Stomach smooth muscle (tissue), 2 donors: Measurements from ENCODE around the gene SPACA4.
"Not testable (repeated sequence)": the region's sequence is repeated elsewhere in the genome, so short reads cannot be mapped to it uniquely, and the experiment has no call there.

Experiments used
- H3K27ac ChIP-seq: one replicate; pipeline ENCODE4 v1.7.0; 2013; ENCODE audit warnings: mild to moderate bottlenecking, low read length, inconsistent platforms
- H3K27me3 ChIP-seq, 2 donors: one replicate each; pipeline ENCODE4 v1.7.0; 2013; ENCODE audit warnings: low read length in 2 of 2; ENCODE audit not compliant: insufficient read depth in 2 of 2, control insufficient read depth in 1 of 2
- H3K36me3 ChIP-seq, 2 donors: one replicate each; pipeline ENCODE4 v1.7.0; 2013; ENCODE audit warnings: low read length in 2 of 2; ENCODE audit not compliant: control insufficient read depth in 2 of 2, insufficient read depth in 2 of 2
- H3K4me1 ChIP-seq: one replicate; pipeline ENCODE4 v1.7.0; 2013; ENCODE audit warnings: low read length; ENCODE audit not compliant: control insufficient read depth, insufficient read depth
- H3K4me3 ChIP-seq, 2 donors: one replicate each; pipeline ENCODE4 v1.7.0; 2013; ENCODE audit warnings: low read length in 2 of 2
- H3K9ac ChIP-seq, 2 donors: one replicate each; pipeline ENCODE4 v1.7.0; 2013; ENCODE audit warnings: low read length in 2 of 2, mild to moderate bottlenecking in 1 of 2
- H3K9me3 ChIP-seq, 2 donors: one replicate each; pipeline ENCODE4 v1.7.0; 2013; ENCODE audit warnings: low read length in 2 of 2; ENCODE audit not compliant: control insufficient read depth in 2 of 2
- donor health status: healthy.
- donor health status: Pancreatic carcinoma.

The SPACA4 gene

DNA sequence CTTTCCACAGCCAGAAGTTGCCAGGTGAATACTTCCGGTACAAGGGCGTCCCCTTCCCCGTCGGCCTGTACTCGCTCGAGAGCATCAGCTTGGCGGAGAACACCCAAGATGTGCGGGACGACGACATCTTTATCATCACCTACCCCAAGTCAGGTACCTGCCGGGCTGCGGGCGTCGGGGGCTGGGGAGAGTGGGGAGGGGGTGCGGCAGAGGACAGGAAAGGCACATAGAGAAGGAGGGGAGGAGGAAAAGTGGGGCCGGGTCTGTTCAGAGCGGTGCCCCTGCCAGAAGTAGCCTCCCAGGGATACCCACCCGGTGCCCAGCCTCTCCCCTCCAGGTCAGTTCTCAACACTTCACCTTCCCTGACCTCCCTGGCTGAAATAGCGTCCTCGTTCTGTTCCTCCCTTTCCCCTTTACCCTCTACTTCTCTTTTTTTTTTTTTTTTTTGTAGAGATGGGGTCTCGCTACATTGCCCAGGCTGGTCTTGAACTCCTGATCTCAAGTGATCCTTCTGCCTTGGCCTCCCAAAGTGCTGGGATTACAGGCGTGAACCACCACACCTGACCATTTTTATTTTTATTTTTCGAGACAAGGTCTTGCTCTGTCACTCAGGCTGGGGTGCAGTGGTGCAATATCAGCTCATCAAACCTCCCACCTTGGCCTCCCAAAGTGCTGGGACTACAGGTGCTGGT, 30.5 kb upstream of the SPACA4 start:
- no peaks in the 10 kb centered on the region for H3K9me3 ChIP-seq
- no peaks in the 10 kb centered on the region for H3K27me3 ChIP-seq
- H3K9ac ChIP-seq: no peak overlapping the region
- no peak overlapping the region for H3K4me3 ChIP-seq
- H3K27ac ChIP-seq: no peak overlapping the region
- H3K36me3 ChIP-seq: no peaks in the 10 kb centered on the region
- H3K4me1 ChIP-seq: peaks cover 5% of the 10 kb centered on the region

- not testable (repeated sequence) for H3K27me3 ChIP-seq, H3K36me3 ChIP-seq, H3K4me1 ChIP-seq, H3K4me3 ChIP-seq, H3K9ac ChIP-seq, H3K9me3 ChIP-seq, H3K27ac ChIP-seq
These were observed 28.6 kb upstream of the SPACA4 start for GRCh38 chr19:48577908-48578307.

GRCh38 chr19:48578891-48579290, 27.7 kb upstream of the SPACA4 start:
- Histone ChIP-seq H3K27me3 (no peaks in the 10 kb centered on the region), H3K9ac (no peak overlapping the region), H3K9me3 (no peaks in the 10 kb centered on the region), H3K4me3 (no peak overlapping the region), H3K36me3 (no peaks in the 10 kb centered on the region), H3K4me1 (peaks cover 5% of the 10 kb centered on the region), H3K27ac (no peak overlapping the region)

- Histone ChIP-seq H3K9me3 (no peaks in the 10 kb centered on the region), H3K27me3 (peaks cover 0 to 4% of the 10 kb centered on the region in 2 donors), H3K36me3 (no peaks in the 10 kb centered on the region), H3K4me1 (peaks cover 4% of the 10 kb centered on the region), H3K4me3 (no peak overlapping the region), H3K9ac (no peak overlapping the region), H3K27ac (no peak overlapping the region)
These were observed 24.4 kb upstream of the SPACA4 start for GRCh38 chr19:48582168-48582567.

GRCh38 chr19:48587387-48587786, 19.2 kb upstream of the SPACA4 start:
- Histone ChIP-seq H3K4me3 (no peak overlapping the region), H3K27ac (no peak overlapping the region), H3K9ac (no peak overlapping the region), H3K4me1 (peaks cover 11% of the 10 kb centered on the region), H3K36me3 (no peaks in the 10 kb centered on the region), H3K27me3 (peaks cover 0 to 4% of the 10 kb centered on the region in 2 donors), H3K9me3 (no peaks in the 10 kb centered on the region)

GRCh38 chr19:48588670-48589401, 17.7 kb upstream of the SPACA4 start:
- peak overlapping the region in 1 of 2 donors; percentile 33 for H3K9ac ChIP-seq
- H3K4me3 ChIP-seq: peak overlapping the region; percentile 55 to 74
- no peak overlapping the region for H3K27ac ChIP-seq
- no peaks in the 10 kb centered on the region for H3K36me3 ChIP-seq
- H3K4me1 ChIP-seq: peaks cover 11% of the 10 kb centered on the region
- peaks cover 0 to 4% of the 10 kb centered on the region in 2 donors for H3K27me3 ChIP-seq
- H3K9me3 ChIP-seq: no peaks in the 10 kb centered on the region

- Histone ChIP-seq H3K27ac (no peak overlapping the region), H3K36me3 (no peaks in the 10 kb centered on the region), H3K4me1 (peaks cover 8% of the 10 kb centered on the region), H3K27me3 (peaks cover 0 to 4% of the 10 kb centered on the region in 2 donors), H3K9me3 (no peaks in the 10 kb centered on the region), H3K9ac (no peak overlapping the region), H3K4me3 (no peak overlapping the region)
These were observed 15.5 kb upstream of the SPACA4 start for GRCh38 chr19:48591021-48591420.

- Histone ChIP-seq H3K9ac (no peak overlapping the region), H3K4me3 (no peak overlapping the region), H3K27ac (no peak overlapping the region), H3K27me3 (no peaks in the 10 kb centered on the region), H3K4me1 (no peaks in the 10 kb centered on the region), H3K36me3 (no peaks in the 10 kb centered on the region), H3K9me3 (no peaks in the 10 kb centered on the region)
These were observed 11.4 kb upstream of the SPACA4 start for GRCh38 chr19:48595171-48595570.

DNA sequence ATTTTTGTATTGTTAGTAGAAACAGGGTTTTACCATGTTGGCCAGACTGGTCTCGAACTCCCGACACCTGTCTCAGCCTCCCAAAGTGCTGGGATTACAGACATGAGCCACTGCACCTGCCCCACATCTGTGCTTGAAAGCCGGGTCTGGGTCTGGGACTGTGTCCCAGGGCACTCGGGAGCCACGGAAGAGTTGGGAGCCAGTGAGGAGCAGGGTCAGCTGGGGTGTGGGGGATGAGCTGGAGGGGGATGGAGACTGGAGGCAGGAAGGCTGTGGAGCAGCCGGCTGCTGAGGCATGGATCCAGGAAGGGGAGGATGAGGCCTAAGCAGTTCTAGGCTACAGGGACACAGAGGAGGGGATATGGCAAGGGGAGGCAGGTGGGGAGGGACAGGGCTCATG, 10.7 kb upstream of the SPACA4 start:
- Histone ChIP-seq H3K4me1 (no peaks in the 10 kb centered on the region), H3K4me3 (no peak overlapping the region), H3K36me3 (no peaks in the 10 kb centered on the region)

GRCh38 chr19:48596237-48596636, 10.3 kb upstream of the SPACA4 start:
- Histone ChIP-seq H3K9me3 (no peaks in the 10 kb centered on the region), H3K4me1 (no peaks in the 10 kb centered on the region), H3K4me3 (no peak overlapping the region), H3K27me3 (peaks cover 0 to 2% of the 10 kb centered on the region in 2 donors), H3K9ac (no peak overlapping the region), H3K27ac (no peak overlapping the region), H3K36me3 (no peaks in the 10 kb centered on the region)

More for the DNA sequence above, 10.7 kb upstream of the SPACA4 start:
- H3K9me3 ChIP-seq: no peaks in the 10 kb centered on the region
- peaks cover 0 to under 1% of the 10 kb centered on the region in 2 donors for H3K27me3 ChIP-seq
- no peak overlapping the region for H3K27ac ChIP-seq
- no peak overlapping the region for H3K9ac ChIP-seq
